Osteocyte (in vitro differentiated cells): ENCODE measurements around the gene NOL11. TPM values are rescaled to one million over a fixed set of nuclear protein-coding genes. Genes with fewer than 3 reads are reported as not detected.
"Not testable (repeated sequence)": the region's sequence is repeated elsewhere in the genome, so short reads cannot be mapped to it uniquely, and the experiment has no call there.

ENCODE experiments used
- DNase-seq: peaks from one replicate; pipeline ENCODE4 v3.0.0; 2021; ENCODE audit warnings: mixed read lengths; ENCODE audit not compliant: unreplicated experiment; ENCODE audit errors: extremely low spot score
- H3K27ac Mint-ChIP-seq: one replicate; pipeline ENCODE4 v1.8.0; 2021; ENCODE audit warnings: mild to moderate bottlenecking, mixed read lengths; ENCODE audit not compliant: unreplicated experiment
- H3K27me3 Mint-ChIP-seq: one replicate; pipeline ENCODE4 v1.8.0; 2021; ENCODE audit warnings: mixed read lengths; ENCODE audit not compliant: unreplicated experiment
- H3K36me3 Mint-ChIP-seq: one replicate; pipeline ENCODE4 v1.8.0; 2021; ENCODE audit warnings: mixed read lengths; ENCODE audit not compliant: unreplicated experiment
- H3K4me1 Mint-ChIP-seq: one replicate; pipeline ENCODE4 v1.8.0; 2021; ENCODE audit warnings: mixed read lengths; ENCODE audit not compliant: unreplicated experiment
- H3K4me3 Mint-ChIP-seq: one replicate; pipeline ENCODE4 v1.8.0; 2021; ENCODE audit warnings: mild to moderate bottlenecking, moderate library complexity, mixed read lengths; ENCODE audit not compliant: unreplicated experiment
- H3K9me3 Mint-ChIP-seq: one replicate; pipeline ENCODE4 v1.8.0; 2021; ENCODE audit warnings: mixed read lengths; ENCODE audit not compliant: unreplicated experiment
- CTCF ChIP-seq: fragments of 200-600 bp; sonication (generic); IDR thresholded peaks from 2 replicates; pipeline ENCODE4 v1.5.0; 2021; ENCODE audit warnings: antibody characterized with exemption, mild to moderate bottlenecking, moderate library complexity
- total RNA-seq: library from RNA; stranded (reverse); gene quantifications from 2 replicates; pipeline ENCODE4 v1.2.1, GENCODE V29; 2021

The NOL11 gene
- total RNA-seq, 1 donor from 2014 or later = 32.2 TPM

- peaks cover 6% of the 10 kb centered on the region for H3K27me3 Mint-ChIP-seq
- H3K4me1 Mint-ChIP-seq = no peaks in the 10 kb centered on the region
- H3K4me3 Mint-ChIP-seq = no peak overlapping the region
- H3K9me3 Mint-ChIP-seq = no peaks in the 10 kb centered on the region
- DNase-seq = no peak
- TF ChIP-seq CTCF = no peak
- H3K36me3 Mint-ChIP-seq = peaks cover 12% of the 10 kb centered on the region
- no peak overlapping the region for H3K27ac Mint-ChIP-seq
Observed at GRCh38 chr17:67696347-67696746, 21.4 kb upstream of the NOL11 start.

GRCh38 chr17:67696853-67697498 lies 20.8 kb upstream of the NOL11 start:
- Mint-ChIP-seq H3K4me3 (no peak overlapping the region), H3K4me1 (no peaks in the 10 kb centered on the region), H3K27ac (no peak overlapping the region), H3K27me3 (peaks cover 6% of the 10 kb centered on the region), H3K9me3 (no peaks in the 10 kb centered on the region), H3K36me3 (peaks cover 12% of the 10 kb centered on the region)
- no peak for TF ChIP-seq CTCF
- DNase-seq = no peak

- Mint-ChIP-seq H3K27ac (no peak overlapping the region), H3K4me1 (no peaks in the 10 kb centered on the region), H3K4me3 (no peak overlapping the region), H3K9me3 (no peaks in the 10 kb centered on the region), H3K36me3 (no peaks in the 10 kb centered on the region), H3K27me3 (peaks cover 6% of the 10 kb centered on the region)
- no peak for DNase-seq
- TF ChIP-seq CTCF = no peak
Observed at GRCh38 chr17:67700037-67700724, 17.6 kb upstream of the NOL11 start.

GRCh38 chr17:67700725-67701119 lies 17.0 kb upstream of the NOL11 start:
- DNase-seq = no peak
- no peaks in the 10 kb centered on the region for H3K9me3 Mint-ChIP-seq
- H3K4me3 Mint-ChIP-seq = no peak overlapping the region
- no peak for TF ChIP-seq CTCF
- no peaks in the 10 kb centered on the region for H3K36me3 Mint-ChIP-seq
- no peaks in the 10 kb centered on the region for H3K4me1 Mint-ChIP-seq
- peaks cover 6% of the 10 kb centered on the region for H3K27me3 Mint-ChIP-seq
- H3K27ac Mint-ChIP-seq = no peak overlapping the region

GRCh38 chr17:67702861-67703260 lies 14.9 kb upstream of the NOL11 start:
- not testable (repeated sequence) for H3K4me3 Mint-ChIP-seq, H3K9me3 Mint-ChIP-seq, H3K27ac Mint-ChIP-seq, H3K36me3 Mint-ChIP-seq, H3K4me1 Mint-ChIP-seq, H3K27me3 Mint-ChIP-seq, DNase-seq
